Fibroblast of lung (primary cell): ENCODE results near the gene CDC42SE2. TPM values are rescaled to one million over a fixed set of nuclear protein-coding genes. Genes with fewer than 3 reads are reported as not detected.

Experiments used
- DNase-seq, 2 donors: peaks; one replicate each; pipeline versions ENCODE4 v3.0.0 to v3.0.0-alpha.2; 2010; ENCODE audit warnings: low read depth in 2 of 2
- H2AFZ ChIP-seq: 2 replicates; pipeline ENCODE4 v1.5.1; 2012; ENCODE audit warnings: low read length, control low read depth, inconsistent platforms
- H3K27ac ChIP-seq: 2 replicates; pipeline ENCODE4 v1.5.1; 2011; ENCODE audit warnings: low read length, control low read depth; ENCODE audit not compliant: insufficient read depth
- H3K27me3 ChIP-seq: 2 replicates; pipeline ENCODE4 v1.5.1; 2011; ENCODE audit warnings: mild to moderate bottlenecking, low read length; ENCODE audit not compliant: control insufficient read depth, insufficient read depth
- H3K36me3 ChIP-seq: 2 replicates; pipeline ENCODE4 v1.5.1; 2011; ENCODE audit warnings: low read length; ENCODE audit not compliant: control insufficient read depth, insufficient read depth
- H3K4me1 ChIP-seq: 2 replicates; pipeline ENCODE4 v1.5.1; 2011; ENCODE audit warnings: low read length; ENCODE audit not compliant: control insufficient read depth, insufficient read depth; ENCODE audit errors: extremely low read depth
- H3K4me2 ChIP-seq: 2 replicates; pipeline ENCODE4 v1.5.1; 2011; ENCODE audit warnings: low read length, control low read depth; ENCODE audit not compliant: insufficient read depth; ENCODE audit errors: extremely low read depth
- H3K4me3 ChIP-seq, 4 experiments: fragments of 200-600 bp in 1 of 4; sonication (generic) in 1 of 4; replicated peaks in 1 of 4; 2 replicates each; pipeline ENCODE4 v1.5.1; 2011 to 2016; ENCODE audit warnings: low read length in 4 of 4, low read depth in 3 of 4, mild to moderate bottlenecking in 3 of 4, control low read depth in 2 of 4, inconsistent platforms in 1 of 4, mixed read lengths in 1 of 4; ENCODE audit not compliant: insufficient read depth in 1 of 4; ENCODE audit errors: control extremely low read depth in 1 of 4
- H3K79me2 ChIP-seq: 2 replicates; pipeline ENCODE4 v1.5.1; 2012; ENCODE audit warnings: mild to moderate bottlenecking, low read length, inconsistent platforms; ENCODE audit not compliant: control insufficient read depth, insufficient read depth
- H3K9ac ChIP-seq: 2 replicates; pipeline ENCODE4 v1.5.1; 2011; ENCODE audit warnings: mild to moderate bottlenecking, low read length, control low read depth; ENCODE audit not compliant: insufficient read depth
- H3K9me3 ChIP-seq: 2 replicates; pipeline ENCODE4 v1.5.1; 2012; ENCODE audit warnings: low read depth, low read length; ENCODE audit not compliant: control insufficient read depth, insufficient read depth
- H4K20me1 ChIP-seq: 2 replicates; pipeline ENCODE4 v1.5.1; 2011; ENCODE audit warnings: low read length; ENCODE audit not compliant: control insufficient read depth, insufficient read depth; ENCODE audit errors: extremely low read depth
- EZH2 ChIP-seq: IDR thresholded peaks from 2 replicates; pipeline ENCODE4 v1.5.1; 2012; ENCODE audit warnings: low read length, control low read depth, mild to moderate bottlenecking; ENCODE audit errors: missing control alignments
- polyA plus RNA-seq, 2 donors: library from polyadenylated mRNA; depleted of rRNA in 1 of 2; stranded (reverse) in 1 of 2; unstranded in 1 of 2; fragments of >200 nt; gene quantifications; 2 replicates each; pipeline ENCODE4 v1.2.1, GENCODE V29; 2011 to 2012; ENCODE audit warnings: missing spikeins in 1 of 2
- total RNA-seq: library from RNA; depleted of rRNA; stranded (reverse); fragments of >200 nt; gene quantifications from 2 replicates; pipeline ENCODE4 v1.2.1, GENCODE V29; 2014
- TF ChIP-seq, protein P1 (sequence below), 2 donors: IDR thresholded peaks in 1 of 2; conservative IDR thresholded peaks in 1 of 2; 1 replicate in 1 of 2; 2 replicates in 1 of 2; pipeline ENCODE4 v1.5.1; 2011 to 2012; ENCODE audit warnings: low read length in 2 of 2, control low read depth in 1 of 2, inconsistent platforms in 1 of 2, low read depth in 1 of 2, mild to moderate bottlenecking in 1 of 2

CDC42SE2 gene
- total and polyA plus RNA-seq, 2 donors (not counting 1 experiment from before 2014, with no cell fraction given): 26.1 to 26.5 TPM

DNA sequence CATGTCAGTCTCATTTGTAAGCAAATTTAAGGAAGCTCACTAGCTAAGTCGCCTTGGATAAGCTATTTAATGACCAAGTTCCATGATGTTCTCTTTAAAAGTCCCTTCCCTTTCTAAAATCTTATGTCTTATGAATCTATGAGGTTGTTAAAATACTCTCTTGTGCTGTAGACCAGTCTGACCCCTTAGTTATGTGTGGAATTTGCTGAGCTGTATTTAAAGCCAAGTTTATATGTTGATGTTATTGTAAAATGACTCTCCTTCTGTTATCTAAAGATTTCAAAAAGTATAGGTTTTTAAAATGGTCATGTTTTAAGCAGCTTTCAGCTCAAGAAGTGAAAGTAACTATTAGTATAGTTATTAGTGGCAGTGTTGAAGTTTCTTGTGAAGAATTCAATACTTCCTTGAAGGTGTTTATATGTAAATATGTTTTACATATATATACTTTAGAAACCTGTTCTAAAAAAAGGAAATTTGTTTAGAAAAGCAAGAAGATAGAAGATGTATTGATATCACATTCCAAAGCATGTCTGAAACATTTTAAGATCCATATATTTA, 92.2 kb downstream of the CDC42SE2 start:
- Histone ChIP-seq H3K27ac (no peak overlapping the region), H2AFZ (no peak overlapping the region), H3K9me3 (no peaks in the 10 kb centered on the region), H3K4me2 (peak overlapping the region; percentile 38), H3K27me3 (no peaks in the 10 kb centered on the region), H3K4me1 (peaks cover 4% of the 10 kb centered on the region), H3K9ac (no peak overlapping the region), H3K79me2 (no peaks in the 10 kb centered on the region), H3K36me3 (no peaks in the 10 kb centered on the region), H4K20me1 (no peaks in the 10 kb centered on the region), H3K4me3 (peak overlapping the region in 1 of 4 experiments; percentile 8)
- no peak for TF ChIP-seq EZH2
- TF ChIP-seq, protein P1, sequence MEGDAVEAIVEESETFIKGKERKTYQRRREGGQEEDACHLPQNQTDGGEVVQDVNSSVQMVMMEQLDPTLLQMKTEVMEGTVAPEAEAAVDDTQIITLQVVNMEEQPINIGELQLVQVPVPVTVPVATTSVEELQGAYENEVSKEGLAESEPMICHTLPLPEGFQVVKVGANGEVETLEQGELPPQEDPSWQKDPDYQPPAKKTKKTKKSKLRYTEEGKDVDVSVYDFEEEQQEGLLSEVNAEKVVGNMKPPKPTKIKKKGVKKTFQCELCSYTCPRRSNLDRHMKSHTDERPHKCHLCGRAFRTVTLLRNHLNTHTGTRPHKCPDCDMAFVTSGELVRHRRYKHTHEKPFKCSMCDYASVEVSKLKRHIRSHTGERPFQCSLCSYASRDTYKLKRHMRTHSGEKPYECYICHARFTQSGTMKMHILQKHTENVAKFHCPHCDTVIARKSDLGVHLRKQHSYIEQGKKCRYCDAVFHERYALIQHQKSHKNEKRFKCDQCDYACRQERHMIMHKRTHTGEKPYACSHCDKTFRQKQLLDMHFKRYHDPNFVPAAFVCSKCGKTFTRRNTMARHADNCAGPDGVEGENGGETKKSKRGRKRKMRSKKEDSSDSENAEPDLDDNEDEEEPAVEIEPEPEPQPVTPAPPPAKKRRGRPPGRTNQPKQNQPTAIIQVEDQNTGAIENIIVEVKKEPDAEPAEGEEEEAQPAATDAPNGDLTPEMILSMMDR (conservative IDR thresholded peaks at IDR 0.05 in 1 of 2, IDR thresholded peaks at IDR 0.05 in 1 of 2; ENCODE audit: low read depth in 1 of 2, low read length in 2 of 2): no peak
- peak; percentile 37 to 50 for DNase-seq

- no peaks in the 10 kb centered on the region for H3K79me2 ChIP-seq
- no peak for TF ChIP-seq EZH2
- TF ChIP-seq, protein P1 (conservative IDR thresholded peaks at IDR 0.05 in 1 of 2, IDR thresholded peaks at IDR 0.05 in 1 of 2; ENCODE audit: low read depth in 1 of 2, low read length in 2 of 2): no peak
- peaks cover 4% of the 10 kb centered on the region for H3K4me1 ChIP-seq
- no peak overlapping the region for H3K4me3 ChIP-seq
- no peak overlapping the region for H3K9ac ChIP-seq
- no peaks in the 10 kb centered on the region for H3K36me3 ChIP-seq
- H3K9me3 ChIP-seq: no peaks in the 10 kb centered on the region
- H3K27me3 ChIP-seq: no peaks in the 10 kb centered on the region
- no peak overlapping the region for H3K27ac ChIP-seq
- no peak overlapping the region for H2AFZ ChIP-seq
- H4K20me1 ChIP-seq: no peaks in the 10 kb centered on the region
- no peak overlapping the region for H3K4me2 ChIP-seq
- no peak for DNase-seq
Observed at GRCh38 chr5:131356619-131357018, 92.8 kb downstream of the CDC42SE2 start.

DNA sequence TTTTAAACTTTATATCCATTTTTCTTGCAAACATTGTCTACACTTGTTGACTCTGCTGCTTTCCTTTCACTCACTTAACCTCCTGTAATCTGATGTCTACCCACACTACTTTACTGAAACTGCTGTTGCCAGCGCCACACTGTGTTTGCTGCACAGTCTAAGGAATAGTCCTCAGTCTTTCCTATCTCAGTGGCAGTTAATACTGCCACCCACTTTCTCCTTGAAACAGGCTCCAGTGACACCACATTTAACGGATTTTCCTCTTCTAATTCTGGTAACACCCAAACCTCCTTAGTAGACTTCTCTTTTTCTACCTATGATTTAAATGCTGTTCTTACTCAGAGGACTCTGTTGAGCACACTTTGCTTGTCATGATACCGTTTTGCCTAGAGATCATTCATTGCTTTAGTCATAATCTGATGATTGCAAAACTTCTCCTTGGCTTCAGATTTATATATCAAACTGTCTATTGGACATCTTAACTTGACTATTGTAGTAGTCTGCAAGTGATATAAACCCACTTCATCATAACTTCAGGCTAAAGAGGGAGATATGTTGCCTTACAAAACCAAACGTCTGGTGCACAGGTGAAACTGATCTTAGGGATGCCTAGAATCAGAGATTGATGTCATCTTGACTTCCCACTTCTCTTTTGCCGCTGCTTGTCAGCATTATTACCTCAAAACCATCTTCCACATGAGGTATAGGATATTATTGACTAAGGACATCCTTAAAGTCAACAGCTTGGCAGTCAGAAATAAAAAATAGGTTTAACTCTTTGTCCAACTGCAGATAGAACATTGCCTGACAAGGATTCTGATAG, 94.1 kb downstream of the CDC42SE2 start:
- H3K4me3 ChIP-seq: no peak overlapping the region
- H3K9ac ChIP-seq: no peak overlapping the region
- no peak overlapping the region for H3K27ac ChIP-seq
- H3K27me3 ChIP-seq: no peaks in the 10 kb centered on the region
- no peaks in the 10 kb centered on the region for H3K36me3 ChIP-seq
- TF ChIP-seq, protein P1 (conservative IDR thresholded peaks at IDR 0.05 in 1 of 2, IDR thresholded peaks at IDR 0.05 in 1 of 2; ENCODE audit: low read depth in 1 of 2, low read length in 2 of 2): no peak
- TF ChIP-seq EZH2: no peak
- no peak overlapping the region for H2AFZ ChIP-seq
- H3K4me1 ChIP-seq: peaks cover 4% of the 10 kb centered on the region
- no peaks in the 10 kb centered on the region for H3K9me3 ChIP-seq
- H3K4me2 ChIP-seq: no peak overlapping the region
- no peaks in the 10 kb centered on the region for H3K79me2 ChIP-seq
- H4K20me1 ChIP-seq: no peaks in the 10 kb centered on the region
- no peak for DNase-seq
